Fibroblast of lung (primary cell): ENCODE measurements around the gene ANKFN1. TPM values are rescaled to one million over a fixed set of nuclear protein-coding genes. Genes with fewer than 3 reads are reported as not detected.

Experiments used
- DNase-seq, 2 donors: peaks; one replicate each; pipeline versions ENCODE4 v3.0.0 to v3.0.0-alpha.2; 2010; ENCODE audit warnings: low read depth in 2 of 2
- H2AFZ ChIP-seq: 2 replicates; pipeline ENCODE4 v1.5.1; 2012; ENCODE audit warnings: low read length, control low read depth, inconsistent platforms
- H3K27ac ChIP-seq: 2 replicates; pipeline ENCODE4 v1.5.1; 2011; ENCODE audit warnings: low read length, control low read depth; ENCODE audit not compliant: insufficient read depth
- H3K27me3 ChIP-seq: 2 replicates; pipeline ENCODE4 v1.5.1; 2011; ENCODE audit warnings: mild to moderate bottlenecking, low read length; ENCODE audit not compliant: control insufficient read depth, insufficient read depth
- H3K36me3 ChIP-seq: 2 replicates; pipeline ENCODE4 v1.5.1; 2011; ENCODE audit warnings: low read length; ENCODE audit not compliant: control insufficient read depth, insufficient read depth
- H3K4me1 ChIP-seq: 2 replicates; pipeline ENCODE4 v1.5.1; 2011; ENCODE audit warnings: low read length; ENCODE audit not compliant: control insufficient read depth, insufficient read depth; ENCODE audit errors: extremely low read depth
- H3K4me2 ChIP-seq: 2 replicates; pipeline ENCODE4 v1.5.1; 2011; ENCODE audit warnings: low read length, control low read depth; ENCODE audit not compliant: insufficient read depth; ENCODE audit errors: extremely low read depth
- H3K4me3 ChIP-seq, 4 experiments: fragments of 200-600 bp in 1 of 4; sonication (generic) in 1 of 4; replicated peaks in 1 of 4; 2 replicates each; pipeline ENCODE4 v1.5.1; 2011 to 2016; ENCODE audit warnings: low read length in 4 of 4, low read depth in 3 of 4, mild to moderate bottlenecking in 3 of 4, control low read depth in 2 of 4, inconsistent platforms in 1 of 4, mixed read lengths in 1 of 4; ENCODE audit not compliant: insufficient read depth in 1 of 4; ENCODE audit errors: control extremely low read depth in 1 of 4
- H3K79me2 ChIP-seq: 2 replicates; pipeline ENCODE4 v1.5.1; 2012; ENCODE audit warnings: mild to moderate bottlenecking, low read length, inconsistent platforms; ENCODE audit not compliant: control insufficient read depth, insufficient read depth
- H3K9ac ChIP-seq: 2 replicates; pipeline ENCODE4 v1.5.1; 2011; ENCODE audit warnings: mild to moderate bottlenecking, low read length, control low read depth; ENCODE audit not compliant: insufficient read depth
- H3K9me3 ChIP-seq: 2 replicates; pipeline ENCODE4 v1.5.1; 2012; ENCODE audit warnings: low read depth, low read length; ENCODE audit not compliant: control insufficient read depth, insufficient read depth
- H4K20me1 ChIP-seq: 2 replicates; pipeline ENCODE4 v1.5.1; 2011; ENCODE audit warnings: low read length; ENCODE audit not compliant: control insufficient read depth, insufficient read depth; ENCODE audit errors: extremely low read depth
- EZH2 ChIP-seq: IDR thresholded peaks from 2 replicates; pipeline ENCODE4 v1.5.1; 2012; ENCODE audit warnings: low read length, control low read depth, mild to moderate bottlenecking; ENCODE audit errors: missing control alignments
- polyA plus RNA-seq, 2 donors: library from polyadenylated mRNA; depleted of rRNA in 1 of 2; stranded (reverse) in 1 of 2; unstranded in 1 of 2; fragments of >200 nt; gene quantifications; 2 replicates each; pipeline ENCODE4 v1.2.1, GENCODE V29; 2011 to 2012; ENCODE audit warnings: missing spikeins in 1 of 2
- total RNA-seq: library from RNA; depleted of rRNA; stranded (reverse); fragments of >200 nt; gene quantifications from 2 replicates; pipeline ENCODE4 v1.2.1, GENCODE V29; 2014
- TF ChIP-seq, protein P1 (sequence below), 2 donors: IDR thresholded peaks in 1 of 2; conservative IDR thresholded peaks in 1 of 2; 1 replicate in 1 of 2; 2 replicates in 1 of 2; pipeline ENCODE4 v1.5.1; 2011 to 2012; ENCODE audit warnings: low read length in 2 of 2, control low read depth in 1 of 2, inconsistent platforms in 1 of 2, low read depth in 1 of 2, mild to moderate bottlenecking in 1 of 2

ANKFN1 gene
- total and polyA plus RNA-seq, 2 donors (not counting 1 experiment from before 2014, with no cell fraction given), result 0.19 TPM; not detected in 1

DNA sequence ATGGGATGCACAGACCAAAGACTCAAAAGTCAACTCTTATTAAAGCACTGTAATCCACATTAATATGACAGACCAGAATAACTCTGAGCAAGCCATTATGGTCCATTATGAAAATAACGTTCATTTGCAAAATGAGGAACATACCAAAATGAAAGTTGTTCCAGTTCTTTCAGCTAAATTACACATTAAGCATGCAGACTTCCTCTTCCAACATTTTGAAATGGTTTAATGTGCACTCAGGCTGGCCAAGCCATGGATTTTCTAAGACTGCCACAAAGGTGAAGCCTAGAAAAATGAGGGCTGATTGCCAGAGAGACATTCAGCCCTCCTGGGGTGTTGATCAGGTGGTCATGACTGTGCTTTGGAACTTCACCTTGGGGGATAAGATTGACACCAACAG is 383.5 kb downstream of the ANKFN1 start:
- no peak overlapping the region for H2AFZ ChIP-seq
- no peak overlapping the region for H3K9ac ChIP-seq
- no peak overlapping the region for H3K4me2 ChIP-seq
- H3K27me3 ChIP-seq, result no peaks in the 10 kb centered on the region
- no peak for DNase-seq
- no peaks in the 10 kb centered on the region for H3K79me2 ChIP-seq
- no peaks in the 10 kb centered on the region for H3K4me1 ChIP-seq
- TF ChIP-seq EZH2, result no peak
- TF ChIP-seq, protein P1, sequence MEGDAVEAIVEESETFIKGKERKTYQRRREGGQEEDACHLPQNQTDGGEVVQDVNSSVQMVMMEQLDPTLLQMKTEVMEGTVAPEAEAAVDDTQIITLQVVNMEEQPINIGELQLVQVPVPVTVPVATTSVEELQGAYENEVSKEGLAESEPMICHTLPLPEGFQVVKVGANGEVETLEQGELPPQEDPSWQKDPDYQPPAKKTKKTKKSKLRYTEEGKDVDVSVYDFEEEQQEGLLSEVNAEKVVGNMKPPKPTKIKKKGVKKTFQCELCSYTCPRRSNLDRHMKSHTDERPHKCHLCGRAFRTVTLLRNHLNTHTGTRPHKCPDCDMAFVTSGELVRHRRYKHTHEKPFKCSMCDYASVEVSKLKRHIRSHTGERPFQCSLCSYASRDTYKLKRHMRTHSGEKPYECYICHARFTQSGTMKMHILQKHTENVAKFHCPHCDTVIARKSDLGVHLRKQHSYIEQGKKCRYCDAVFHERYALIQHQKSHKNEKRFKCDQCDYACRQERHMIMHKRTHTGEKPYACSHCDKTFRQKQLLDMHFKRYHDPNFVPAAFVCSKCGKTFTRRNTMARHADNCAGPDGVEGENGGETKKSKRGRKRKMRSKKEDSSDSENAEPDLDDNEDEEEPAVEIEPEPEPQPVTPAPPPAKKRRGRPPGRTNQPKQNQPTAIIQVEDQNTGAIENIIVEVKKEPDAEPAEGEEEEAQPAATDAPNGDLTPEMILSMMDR (conservative IDR thresholded peaks at IDR 0.05 in 1 of 2, IDR thresholded peaks at IDR 0.05 in 1 of 2; ENCODE audit: low read depth in 1 of 2, low read length in 2 of 2), result no peak
- no peaks in the 10 kb centered on the region for H4K20me1 ChIP-seq
- no peak overlapping the region for H3K27ac ChIP-seq
- no peaks in the 10 kb centered on the region for H3K9me3 ChIP-seq
- no peak overlapping the region for H3K4me3 ChIP-seq
- H3K36me3 ChIP-seq, result no peaks in the 10 kb centered on the region

DNA sequence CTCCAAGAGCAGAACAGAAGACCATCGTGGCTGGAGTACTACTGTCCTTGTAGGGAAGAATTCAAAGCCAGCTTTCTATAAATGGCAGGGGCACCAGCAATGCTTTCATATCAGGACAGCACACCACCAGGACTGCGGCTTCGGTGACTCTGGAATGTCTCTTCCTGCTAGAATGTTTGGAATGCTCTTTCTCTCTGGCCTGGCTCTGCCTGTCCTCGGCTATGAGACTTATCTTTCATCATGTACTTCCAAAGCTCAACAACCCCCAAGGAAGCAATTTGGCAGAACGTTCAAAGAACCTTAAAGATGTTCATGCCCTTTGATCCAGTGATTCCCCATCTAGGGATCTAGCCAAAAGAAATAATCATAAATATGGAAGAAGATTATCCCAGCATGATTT is 387.6 kb downstream of the ANKFN1 start:
- no peak overlapping the region for H2AFZ ChIP-seq
- TF ChIP-seq, protein P1 (conservative IDR thresholded peaks at IDR 0.05 in 1 of 2, IDR thresholded peaks at IDR 0.05 in 1 of 2; ENCODE audit: low read depth in 1 of 2, low read length in 2 of 2), result no peak
- no peak for TF ChIP-seq EZH2
- H3K36me3 ChIP-seq, result no peaks in the 10 kb centered on the region
- H4K20me1 ChIP-seq, result no peaks in the 10 kb centered on the region
- no peaks in the 10 kb centered on the region for H3K79me2 ChIP-seq
- no peak overlapping the region for H3K27ac ChIP-seq
- H3K27me3 ChIP-seq, result no peaks in the 10 kb centered on the region
- no peaks in the 10 kb centered on the region for H3K9me3 ChIP-seq
- no peak for DNase-seq
- no peak overlapping the region for H3K4me2 ChIP-seq
- no peak overlapping the region for H3K9ac ChIP-seq
- no peak overlapping the region for H3K4me3 ChIP-seq
- H3K4me1 ChIP-seq, result no peaks in the 10 kb centered on the region

DNA sequence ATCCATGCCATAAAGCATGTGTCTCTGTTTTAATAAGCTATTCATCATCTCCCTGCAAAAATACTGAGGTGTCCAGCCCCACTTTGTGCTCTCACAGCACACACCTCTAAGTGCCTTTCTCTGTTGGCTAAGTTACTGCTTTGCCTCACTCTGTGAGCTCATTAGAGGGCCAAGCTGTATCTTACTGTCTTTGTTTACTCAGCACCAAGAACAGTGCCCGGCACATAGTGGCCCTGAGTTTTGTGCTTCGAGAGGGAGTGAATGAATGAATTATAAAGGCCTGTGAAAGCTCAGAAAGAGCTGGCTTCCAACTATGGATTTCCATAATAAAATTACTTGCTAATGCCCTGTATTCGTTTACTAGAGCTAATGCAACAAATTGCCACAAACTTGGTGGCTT is 390.0 kb downstream of the ANKFN1 start:
- Histone ChIP-seq H3K4me1 (no peaks in the 10 kb centered on the region), H3K4me2 (no peak overlapping the region), H3K27me3 (no peaks in the 10 kb centered on the region), H2AFZ (no peak overlapping the region), H3K27ac (no peak overlapping the region), H3K9ac (no peak overlapping the region), H3K79me2 (no peaks in the 10 kb centered on the region), H3K36me3 (no peaks in the 10 kb centered on the region), H3K9me3 (no peaks in the 10 kb centered on the region), H3K4me3 (no peak overlapping the region), H4K20me1 (no peaks in the 10 kb centered on the region)
- TF ChIP-seq EZH2, result no peak
- TF ChIP-seq, protein P1 (conservative IDR thresholded peaks at IDR 0.05 in 1 of 2, IDR thresholded peaks at IDR 0.05 in 1 of 2; ENCODE audit: low read depth in 1 of 2, low read length in 2 of 2), result no peak
- DNase-seq, result no peak
